Fibroblast of skin of abdomen (primary cell): ENCODE data around the gene GRIA2.

Source experiments
- DNase-seq: peaks from one replicate; pipeline ENCODE4 v3.0.0-alpha.2; 2013

Gene GRIA2

DNA sequence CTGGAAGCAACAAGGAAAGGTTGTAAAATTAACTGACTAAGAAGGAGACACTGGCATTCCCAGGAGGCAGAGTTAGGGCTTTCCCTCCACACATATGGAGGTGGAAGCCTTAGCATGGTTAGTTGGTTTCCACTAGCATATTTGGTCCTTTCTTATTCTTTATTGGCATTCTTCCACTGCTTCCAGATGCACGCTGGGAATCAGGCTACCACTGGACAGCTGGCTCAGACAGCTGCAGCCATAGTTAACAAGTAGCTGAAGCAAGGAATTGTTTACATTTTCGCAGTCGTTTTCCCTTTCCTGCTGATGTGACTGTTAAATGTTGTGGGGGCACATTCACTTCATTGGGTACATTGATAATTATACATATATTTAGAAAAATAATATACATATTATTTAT, 169.2 kb downstream of the GRIA2 start:
- no peak for DNase-seq

DNA sequence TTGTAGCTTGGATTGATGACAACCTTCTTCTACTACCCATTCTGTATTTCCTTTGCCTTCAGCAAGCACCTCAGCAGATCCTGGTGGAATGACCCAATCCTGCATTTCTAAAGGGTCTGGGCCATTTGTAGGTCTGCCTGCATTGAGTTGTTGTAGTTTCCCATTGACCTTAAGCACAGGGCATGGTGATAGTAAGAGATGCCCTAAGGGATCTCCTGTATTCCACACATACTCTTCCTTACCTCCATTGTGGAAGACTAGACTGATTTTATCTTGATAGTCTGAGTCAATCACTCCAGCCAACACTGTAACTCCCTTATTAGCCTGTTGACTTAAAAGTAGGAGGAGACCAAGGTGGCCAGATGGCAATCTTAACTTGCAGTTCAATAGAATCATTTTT, 184.5 kb downstream of the GRIA2 start:
- DNase-seq = no peak
